NCI-H1105 (cell line): ENCODE data around the gene TLK2.
"Not testable (repeated sequence)": the region's sequence is repeated elsewhere in the genome, so short reads cannot be mapped to it uniquely, and the experiment has no call there.

Experiments
- DNase-seq: peaks from one replicate; lab custom pipeline; 2025; lab: John Stamatoyannopoulos, UW

TLK2 gene

GRCh38 chr17:62560971-62561370 lies 82.3 kb downstream of the TLK2 start:
- not testable (repeated sequence) for DNase-seq

GRCh38 chr17:62562656-62563055 lies 84.0 kb downstream of the TLK2 start:
- no peak for DNase-seq

- no peak for DNase-seq
Measured at GRCh38 chr17:62565817-62566216, 87.2 kb downstream of the TLK2 start.

GRCh38 chr17:62566996-62567578 lies 88.5 kb downstream of the TLK2 start:
- no peak for DNase-seq

GRCh38 chr17:62572488-62572887 lies 93.9 kb downstream of the TLK2 start:
- no peak for DNase-seq

GRCh38 chr17:62572888-62573401 lies 94.3 kb downstream of the TLK2 start:
- DNase-seq = no peak

GRCh38 chr17:62573480-62574117 lies 95.0 kb downstream of the TLK2 start:
- DNase-seq = no peak

- no peak for DNase-seq
Measured at GRCh38 chr17:62576382-62576781, 97.8 kb downstream of the TLK2 start.

- no peak for DNase-seq
Measured at GRCh38 chr17:62578757-62579487, 100.3 kb downstream of the TLK2 start.

GRCh38 chr17:62580947-62581346 lies 102.3 kb downstream of the TLK2 start:
- no peak for DNase-seq

- DNase-seq = no peak
Measured at GRCh38 chr17:62581764-62582163, 103.1 kb downstream of the TLK2 start.

- no peak for DNase-seq
Measured at GRCh38 chr17:62587554-62587953, 108.9 kb downstream of the TLK2 start.

- DNase-seq = no peak
Measured at GRCh38 chr17:62588109-62588508, 109.5 kb downstream of the TLK2 start.

GRCh38 chr17:62591333-62591732 lies 112.7 kb downstream of the TLK2 start:
- no peak for DNase-seq

- DNase-seq = not testable (repeated sequence)
Measured at GRCh38 chr17:62591822-62592221, 113.2 kb downstream of the TLK2 start.

GRCh38 chr17:62592341-62593099 lies 113.9 kb downstream of the TLK2 start:
- DNase-seq = no peak

- no peak for DNase-seq
Measured at GRCh38 chr17:62595484-62595883, 116.9 kb downstream of the TLK2 start.

GRCh38 chr17:62596662-62597061 lies 118.0 kb downstream of the TLK2 start:
- DNase-seq = no peak

GRCh38 chr17:62597150-62597549 lies 118.5 kb downstream of the TLK2 start:
- no peak for DNase-seq

GRCh38 chr17:62597920-62598319 lies 119.3 kb downstream of the TLK2 start:
- DNase-seq = no peak

GRCh38 chr17:62599964-62600657 lies 121.5 kb downstream of the TLK2 start:
- no peak for DNase-seq

GRCh38 chr17:62600805-62601204 lies 122.2 kb downstream of the TLK2 start:
- DNase-seq = no peak
